Head of caudate nucleus (tissue), 42 donors: ENCODE results near the gene ZNF500.
A peak's percentile ranks its signal among the peaks of the same experiment; 100 is the strongest.

ENCODE experiments used
- DNase-seq, 42 donors: peaks; one replicate each; pipeline versions ENCODE4 v3.0.0 to v3.0.0-alpha.2; 2020 to 2021; ENCODE audit warnings: mixed read lengths in 7 of 42
- intact Hi-C: fragments of 100-400 bp; cut with DNase I; formaldehyde crosslinking; loops from one replicate; pipeline ENCODE4 v1.15.0; 2022

Gene ZNF500

DNA sequence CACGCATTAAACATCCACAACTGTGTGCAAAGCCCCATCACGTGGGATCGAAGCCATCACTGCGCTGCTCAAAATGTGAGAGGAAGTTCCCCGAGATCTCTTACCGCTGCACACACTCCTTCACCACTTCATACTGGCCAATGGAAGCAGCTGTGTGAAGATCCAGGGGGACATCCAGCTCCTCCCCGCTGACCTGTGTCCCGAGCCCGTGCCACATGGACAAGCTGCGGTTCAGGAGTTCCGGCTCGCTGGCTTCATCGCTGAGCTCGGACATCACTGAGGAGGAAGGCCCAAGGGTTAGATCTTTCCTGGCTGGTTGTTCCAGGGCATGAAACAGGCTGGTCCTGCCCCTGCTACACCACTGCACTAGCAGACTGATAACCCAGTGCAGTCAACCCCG lies 37.1 kb downstream of the ZNF500 start:
- intact Hi-C loops: loop anchor here (10.0 kb wide), 1 partner anchor 115 kb away; the partner anchor contains the start of genes GLYR1 and UBN1
- no peak for DNase-seq

DNA sequence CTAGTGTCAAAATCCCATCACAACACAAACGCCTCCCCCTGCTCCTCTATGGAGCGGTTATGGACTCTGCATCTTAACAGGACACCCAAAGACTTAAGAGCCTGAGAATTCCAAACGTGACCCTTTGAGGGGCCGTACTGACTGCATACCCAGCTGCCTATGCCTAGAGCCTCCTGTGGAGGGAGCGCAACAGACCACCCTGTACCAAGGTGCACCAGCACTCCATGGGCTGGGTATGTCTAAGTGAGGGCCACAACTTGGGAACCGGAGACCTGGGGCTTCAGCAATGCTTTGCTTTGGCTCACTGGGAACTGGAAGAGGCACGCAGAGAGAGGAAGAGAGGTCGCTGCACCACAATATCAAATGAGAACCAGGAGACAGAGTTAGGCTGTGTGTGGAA lies 38.3 kb downstream of the ZNF500 start:
- intact Hi-C loops: no loop called here
- DNase-seq: no peak

DNA sequence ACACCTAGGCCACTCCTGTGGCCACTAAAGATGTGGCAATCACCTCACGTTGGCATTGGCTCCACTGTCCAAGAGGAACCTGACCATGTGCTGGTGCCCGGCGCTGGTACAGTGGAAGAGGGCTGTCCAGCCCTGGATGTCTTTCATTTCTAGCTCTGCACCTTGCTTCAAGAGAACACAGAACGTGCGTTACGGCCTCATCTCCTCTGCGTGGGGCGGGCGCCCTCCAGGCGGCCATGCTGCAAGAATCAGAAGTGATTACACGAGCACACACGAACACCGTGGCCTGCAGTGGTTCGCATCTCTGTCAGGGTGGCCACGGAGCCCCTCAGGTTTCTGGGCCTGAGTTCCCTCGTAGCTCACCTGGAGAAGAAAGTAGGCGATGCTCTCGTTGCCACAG lies 40.3 kb downstream of the ZNF500 start:
- DNase-seq: no peak
- intact Hi-C loops: no loop called here

DNA sequence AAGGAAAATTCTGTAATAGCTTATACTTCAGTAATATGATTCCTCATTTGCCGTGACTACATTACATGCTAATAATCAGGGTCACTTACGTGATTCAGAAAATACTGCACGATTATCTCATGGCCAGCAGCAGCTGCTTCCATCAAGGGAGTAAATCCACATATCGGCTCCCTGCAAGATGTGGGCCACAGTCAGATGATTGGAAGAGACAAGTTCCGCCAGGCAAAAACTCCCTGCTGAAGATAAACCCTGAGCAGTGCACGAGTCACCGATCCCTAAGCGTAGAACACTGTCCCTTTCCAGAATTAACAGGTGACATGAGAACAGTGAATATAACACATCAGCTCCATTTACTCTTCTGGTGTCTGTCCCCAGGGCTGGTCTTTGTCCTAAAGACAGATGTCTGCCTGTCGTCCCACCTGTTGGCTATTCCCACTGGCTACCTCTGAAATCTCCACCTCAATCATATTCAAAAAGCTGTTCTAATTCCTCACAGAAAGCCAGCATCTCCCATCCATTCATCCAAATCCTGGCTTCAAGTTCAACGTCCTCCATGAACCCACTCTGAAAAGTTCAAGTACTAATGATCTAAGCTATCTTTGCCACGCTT lies 42.2 kb downstream of the ZNF500 start:
- no peak for DNase-seq
- intact Hi-C loops: no loop called here

DNA sequence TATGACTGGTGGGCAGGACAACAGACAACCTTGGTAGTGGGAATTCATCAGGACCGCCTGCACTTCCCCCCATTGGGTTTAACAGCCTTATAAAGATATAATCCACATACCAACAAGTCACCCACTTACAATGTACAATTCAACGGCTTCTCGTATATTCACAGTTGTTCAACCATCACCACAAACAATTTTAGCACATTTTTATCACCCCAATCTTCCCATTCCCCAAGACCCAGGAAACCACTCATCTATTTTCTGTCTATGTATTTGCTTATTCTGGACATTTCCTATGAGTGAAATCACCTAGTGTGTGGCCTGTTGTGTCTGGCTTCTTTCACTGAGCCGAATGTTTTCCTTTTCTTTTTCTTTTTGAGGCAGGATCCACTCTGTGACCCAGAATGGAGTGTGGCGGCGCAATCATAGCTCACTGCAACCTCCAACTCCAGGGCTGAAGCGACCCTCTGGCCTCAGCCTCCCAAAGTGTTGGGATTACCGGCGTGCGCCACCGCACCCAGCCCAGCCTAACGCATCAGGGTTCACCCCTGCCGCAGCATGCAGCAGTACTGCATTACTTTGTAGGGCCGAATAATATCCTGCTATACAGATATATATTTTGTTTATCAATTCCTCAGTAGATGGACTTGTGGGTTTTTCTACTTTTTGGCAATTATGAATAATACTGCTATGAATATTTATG lies 43.7 kb downstream of the ZNF500 start:
- no peak for DNase-seq
- intact Hi-C loops: no loop called here

DNA sequence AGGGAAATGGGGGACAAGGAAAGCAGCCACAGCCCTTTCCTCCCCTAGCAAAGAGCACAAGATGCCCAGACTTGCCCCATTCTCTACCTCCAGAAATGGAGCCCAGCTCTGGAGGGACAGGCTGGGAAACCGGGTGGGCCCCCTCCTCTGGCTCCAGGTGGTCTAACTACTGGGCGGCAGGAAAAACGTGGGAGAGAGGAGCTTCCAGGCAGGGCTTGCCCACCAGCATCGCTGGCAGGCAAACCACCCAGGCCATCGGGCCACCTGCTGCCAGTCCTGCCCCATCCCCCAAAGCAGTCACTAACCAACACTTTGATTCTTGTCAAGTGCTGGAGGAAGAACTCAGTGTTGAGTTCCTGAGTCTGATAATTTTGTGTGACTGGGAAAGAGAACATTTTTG lies 48.5 kb downstream of the ZNF500 start:
- intact Hi-C loops: no loop called here
- DNase-seq: no peak

DNA sequence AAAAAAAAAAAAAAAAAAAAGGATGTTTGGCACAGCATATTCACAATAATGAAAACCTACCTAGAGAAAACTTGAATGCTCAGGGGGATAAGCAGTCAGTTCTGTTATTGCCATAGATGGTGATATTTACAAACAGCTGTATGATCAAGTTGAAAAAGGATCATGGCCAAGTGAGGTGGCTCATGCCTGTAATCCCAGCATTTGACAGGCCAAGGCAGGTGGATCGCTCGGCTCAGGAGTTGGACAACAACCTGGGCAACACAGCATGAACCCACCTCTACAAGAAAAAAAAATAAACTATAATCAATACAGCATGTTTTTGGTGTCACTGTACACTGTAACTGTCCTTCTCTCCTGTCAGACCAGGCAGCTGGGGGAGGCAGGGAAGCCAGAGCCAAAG lies 52.0 kb downstream of the ZNF500 start:
- no peak for DNase-seq
- intact Hi-C loops: no loop called here

DNA sequence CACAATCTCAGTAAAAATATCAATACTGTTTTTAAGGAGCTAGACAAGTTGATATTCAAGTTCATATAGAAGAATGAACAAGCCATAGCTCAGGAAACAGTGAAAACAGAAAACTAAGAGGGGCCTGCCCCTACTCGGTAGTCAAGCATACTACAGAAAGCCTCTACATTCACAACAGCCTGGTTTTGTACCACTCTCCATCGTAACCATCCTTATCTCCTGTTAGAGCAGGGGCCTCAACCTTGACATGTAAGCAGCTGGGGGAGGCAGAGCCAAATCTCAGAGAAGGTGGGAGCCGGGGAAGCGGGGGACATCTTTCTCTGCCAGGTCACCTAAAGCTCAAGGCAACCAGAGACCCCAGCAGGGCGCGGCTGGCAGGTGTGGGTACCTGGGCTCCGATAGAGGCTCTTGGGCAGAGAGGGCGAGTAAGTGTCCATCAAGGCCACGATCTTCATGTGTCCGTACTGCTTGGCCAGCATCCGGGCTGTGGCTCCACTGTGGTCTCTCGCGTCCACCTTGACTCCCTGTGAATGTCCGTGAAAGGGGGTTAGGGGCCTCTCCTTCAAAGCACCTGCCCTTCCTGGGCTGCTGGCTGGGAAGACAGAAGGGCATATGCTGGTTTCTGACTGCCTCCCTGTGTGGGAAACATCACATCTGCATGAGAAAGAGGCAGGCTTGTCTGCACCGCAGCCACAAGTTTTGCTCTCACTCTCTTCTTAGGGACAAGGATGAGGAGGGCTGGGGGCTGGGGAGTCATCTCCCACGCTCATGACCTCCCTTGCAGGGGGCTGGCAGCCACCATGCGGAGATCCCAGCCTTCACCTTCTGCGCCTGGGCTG lies 53.1 kb downstream of the ZNF500 start:
- intact Hi-C loops: no loop called here
- no peak for DNase-seq

DNA sequence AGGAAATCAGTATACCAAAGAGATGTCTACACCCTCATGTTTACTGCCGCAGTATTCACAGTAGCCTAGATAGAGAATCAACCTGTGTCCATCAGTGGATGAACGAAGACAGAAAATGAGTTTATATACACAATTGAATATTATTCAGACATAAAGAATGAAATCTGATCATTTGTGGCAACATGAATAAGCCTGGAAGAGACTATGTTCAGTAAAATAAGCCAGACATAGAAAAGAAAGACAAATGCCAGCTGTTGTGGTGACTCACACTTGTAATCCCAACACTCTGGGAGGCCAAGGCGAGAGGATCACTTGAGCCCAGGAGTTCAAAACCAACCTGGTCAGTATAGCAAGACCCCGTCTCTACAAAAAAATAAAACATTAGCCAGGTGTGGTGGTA lies 57.5 kb downstream of the ZNF500 start:
- DNase-seq: no peak
- intact Hi-C loops: no loop called here

DNA sequence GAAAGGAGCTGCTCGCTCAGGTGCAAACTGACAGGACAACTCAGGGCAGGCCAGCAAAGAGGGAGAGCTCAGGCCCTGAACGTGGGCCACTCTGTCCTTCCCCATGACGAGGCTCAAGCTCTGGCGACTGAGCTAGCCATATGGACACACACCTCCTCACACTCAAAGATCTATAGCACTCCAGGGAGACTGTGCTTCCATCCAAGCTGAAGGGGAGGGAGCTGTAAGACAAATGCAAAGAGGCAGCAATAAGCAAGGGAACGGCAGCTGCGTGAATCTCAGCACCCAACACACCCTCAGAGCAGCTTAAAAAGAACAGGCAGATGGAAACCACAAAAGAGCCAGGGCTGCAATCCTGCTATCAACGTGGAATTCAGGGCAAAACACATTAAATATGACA lies 60.1 kb downstream of the ZNF500 start:
- intact Hi-C loops: no loop called here
- DNase-seq: no peak

DNA sequence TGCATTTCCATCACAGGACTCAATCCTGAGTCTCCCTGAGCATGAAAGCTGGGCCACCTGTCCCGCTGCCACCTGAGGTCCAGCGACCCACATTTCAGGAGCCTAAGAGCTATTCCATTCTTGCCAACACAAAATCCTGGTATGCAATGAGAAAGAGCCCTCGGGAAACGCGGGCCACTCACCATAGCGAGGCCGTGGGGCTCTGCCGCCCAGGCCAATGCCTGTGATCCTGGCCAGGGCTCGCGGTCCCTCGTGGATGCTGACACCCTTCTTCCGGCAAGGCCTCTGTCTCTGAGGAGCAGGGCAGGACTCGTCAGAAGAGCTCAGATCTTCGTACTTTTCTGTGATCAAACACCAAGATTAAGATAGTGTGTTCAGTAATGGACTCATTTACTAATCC lies 62.0 kb downstream of the ZNF500 start:
- intact Hi-C loops: no loop called here
- no peak for DNase-seq

DNA sequence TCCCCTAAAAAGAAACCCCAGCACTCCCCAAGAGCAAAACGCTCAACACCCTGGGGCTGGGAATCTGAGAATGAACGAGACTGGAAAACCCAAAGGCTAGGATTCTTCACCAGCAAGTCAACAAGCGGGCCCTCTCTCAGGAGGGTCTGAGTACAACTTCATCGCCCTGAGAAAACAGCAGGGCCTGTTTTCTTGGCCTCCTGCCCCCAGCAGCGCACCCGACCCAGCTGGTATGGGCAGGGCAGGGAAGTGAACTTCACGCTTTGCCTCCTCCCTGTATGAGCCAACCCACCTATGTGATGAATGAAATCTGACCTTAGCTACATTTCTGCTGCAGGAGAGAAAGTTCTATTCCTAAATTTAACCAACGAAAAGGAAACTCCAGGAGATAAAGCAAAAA lies 62.5 kb downstream of the ZNF500 start:
- intact Hi-C loops: no loop called here
- DNase-seq: no peak

DNA sequence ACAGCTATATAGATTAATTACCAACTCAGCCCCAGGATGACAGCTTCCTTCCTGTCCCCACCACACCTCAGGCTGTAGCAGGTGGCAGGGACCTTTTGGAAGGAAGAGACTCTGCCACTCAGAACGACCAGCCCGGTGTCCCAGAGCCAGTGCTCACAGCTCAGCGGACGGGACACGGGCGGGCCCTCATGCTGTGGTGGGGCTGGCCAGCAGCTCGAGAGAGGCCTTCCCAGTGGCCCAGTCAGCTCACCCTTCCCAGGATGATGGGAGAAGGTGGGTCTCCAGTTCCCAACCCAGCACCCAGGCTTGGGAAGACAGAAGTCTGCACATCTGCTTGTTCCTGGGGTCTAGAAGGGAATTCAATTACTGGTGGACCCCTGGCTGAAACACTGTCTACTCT lies 63.1 kb downstream of the ZNF500 start:
- intact Hi-C loops: no loop called here
- DNase-seq: no peak

DNA sequence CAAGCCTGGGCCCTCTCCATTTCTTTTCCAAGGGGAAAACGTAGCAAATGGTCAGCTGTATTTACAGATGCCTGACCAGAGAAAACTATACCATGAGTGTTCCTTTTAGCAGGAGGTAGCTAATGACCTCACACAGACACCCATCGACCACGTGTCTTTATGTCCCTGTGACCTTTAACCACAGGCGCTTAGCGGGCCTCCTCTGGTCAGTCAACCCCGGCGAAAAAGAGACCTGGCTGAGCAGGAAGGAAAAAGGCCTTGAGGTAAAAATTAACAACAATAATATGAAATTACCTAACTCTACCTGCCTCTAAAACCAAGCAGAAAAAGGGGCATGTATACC lies 64.5 kb downstream of the ZNF500 start:
- peak in 1 of 42 donors; percentile 12 for DNase-seq
- intact Hi-C loops: no loop called here

DNA sequence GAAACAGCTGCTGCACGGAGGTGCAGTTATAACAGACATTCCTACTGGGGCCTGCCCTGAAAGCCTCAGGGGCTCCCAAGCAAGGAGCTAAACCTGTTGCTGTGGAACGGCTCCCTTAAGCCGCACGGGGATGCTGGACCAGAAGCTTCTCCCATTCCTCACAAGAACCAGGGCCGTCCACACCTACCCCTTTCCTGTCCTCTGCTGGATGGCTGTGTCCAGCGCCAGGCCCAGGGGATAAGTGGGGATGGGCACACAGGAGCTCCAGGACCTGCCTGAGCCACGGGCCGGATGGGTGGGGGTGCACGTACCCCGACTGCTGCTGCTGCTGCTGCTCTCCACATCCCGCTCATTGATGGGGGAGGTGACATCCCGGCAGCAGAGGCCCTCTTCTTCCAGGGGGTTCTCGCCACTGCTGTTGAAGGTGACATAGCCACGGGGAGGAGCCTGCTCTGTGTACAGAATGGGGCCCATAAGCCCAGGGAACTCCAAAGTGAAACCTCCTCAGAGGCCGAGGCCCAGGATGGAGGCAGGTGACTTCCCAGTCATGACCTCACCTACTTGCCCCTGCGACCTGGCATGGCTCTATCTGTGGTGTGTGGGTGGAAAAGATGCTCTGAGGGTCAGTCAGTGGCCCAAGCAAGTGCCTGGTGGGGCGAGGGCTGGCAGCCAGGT lies 65.0 kb downstream of the ZNF500 start:
- DNase-seq: peak in 1 of 42 donors; percentile 10
- intact Hi-C loops: no loop called here

DNA sequence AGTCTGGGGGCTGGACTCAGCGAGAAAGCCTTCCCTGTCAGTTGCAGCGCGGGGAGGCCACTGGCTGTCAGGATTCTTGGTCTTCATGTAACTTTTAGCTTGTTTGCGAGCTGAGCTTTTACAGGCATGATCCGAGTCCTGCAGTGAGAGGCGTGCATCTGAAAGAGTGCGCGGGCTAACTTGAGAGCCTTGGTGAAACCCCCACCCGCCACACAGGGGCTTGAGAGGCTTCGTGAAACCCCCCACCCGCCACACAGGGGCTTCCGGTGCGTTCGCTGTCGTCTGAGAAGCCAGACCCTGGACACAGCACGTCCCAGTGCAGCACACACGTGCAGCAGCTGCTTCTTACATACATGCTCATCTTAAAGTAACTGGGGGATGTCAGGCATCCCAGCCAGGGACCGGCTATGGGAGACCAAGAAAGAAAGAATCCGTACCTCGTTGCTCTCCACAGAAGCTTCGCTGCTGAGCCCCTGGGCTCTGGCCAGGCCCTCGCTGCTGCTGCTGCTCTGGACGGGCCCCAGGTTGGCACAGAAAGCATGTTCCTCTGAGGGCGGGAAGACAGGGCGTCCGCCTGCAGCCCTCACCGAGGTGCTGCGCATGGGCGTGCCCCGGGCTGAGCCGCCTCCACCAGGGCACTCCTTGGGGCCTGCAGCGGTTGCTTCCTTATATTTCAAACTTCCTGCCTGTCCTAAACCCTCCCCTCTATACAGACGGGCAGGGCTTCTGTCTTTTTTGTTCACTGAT lies 65.8 kb downstream of the ZNF500 start:
- intact Hi-C loops: no loop called here
- DNase-seq: peak in 2 of 42 donors; percentile 15 to 49

DNA sequence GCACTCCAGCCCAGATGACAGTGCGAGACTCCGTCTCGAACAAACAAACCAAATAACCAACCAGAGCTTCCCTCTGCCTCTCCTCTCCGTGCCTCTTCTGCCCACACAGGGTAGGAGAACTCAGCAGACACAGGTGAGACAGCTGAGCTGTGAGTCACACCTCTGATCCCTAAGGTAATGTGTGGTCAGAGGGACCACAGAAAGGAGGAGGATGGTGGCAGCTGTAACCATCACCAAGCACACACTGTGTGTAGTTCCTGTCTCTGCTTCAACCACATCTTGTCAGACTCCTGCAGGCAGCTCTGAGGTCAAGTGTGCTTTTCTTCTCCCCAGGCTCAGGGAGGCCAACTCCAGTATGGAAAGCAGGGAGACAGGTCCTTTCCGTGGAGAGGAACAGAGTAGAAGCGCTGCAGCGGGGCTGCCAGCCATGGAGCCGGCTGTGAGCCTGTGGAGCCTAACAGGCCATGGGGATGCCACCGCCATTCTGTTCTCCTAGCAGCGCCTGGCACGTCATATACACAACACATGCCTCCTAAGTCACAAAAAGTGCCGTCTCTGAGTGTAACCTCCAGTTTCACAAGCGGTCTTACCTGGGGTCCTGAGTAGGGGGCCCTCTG lies 66.5 kb downstream of the ZNF500 start:
- intact Hi-C loops: no loop called here
- peak in 12 of 42 donors; percentile 22 to 82 (median 57) for DNase-seq

DNA sequence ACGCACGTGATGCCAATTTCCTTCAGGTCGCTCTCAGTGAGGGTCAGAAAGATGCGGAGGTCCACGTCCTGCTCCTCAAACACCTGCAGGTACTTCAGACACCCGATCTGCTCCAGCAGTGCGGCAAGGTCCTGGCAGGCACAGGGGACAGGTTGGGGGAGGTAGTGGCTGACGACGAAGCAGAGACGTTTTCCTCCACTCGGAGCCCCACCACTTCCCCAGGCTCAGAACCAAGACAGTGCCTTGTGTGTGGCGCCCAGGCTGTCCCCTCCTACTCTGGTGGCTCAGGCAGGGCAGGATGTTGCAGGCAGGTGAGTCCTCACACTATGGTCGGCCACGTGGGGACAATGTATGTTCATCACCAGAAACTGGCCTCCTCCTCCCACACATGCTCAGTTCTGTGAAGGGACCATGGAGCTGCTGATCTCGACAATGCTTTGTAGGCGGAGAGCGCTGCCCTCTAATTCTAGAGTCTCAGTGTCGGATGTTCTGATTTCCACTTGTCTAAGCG lies 67.9 kb downstream of the ZNF500 start:
- DNase-seq: no peak
- intact Hi-C loops: loop anchor here (5.0 kb wide), 1 partner anchor 258 kb away; the partner anchor contains the start of gene SEC14L5
